BJ (cell line): ENCODE results near the gene CAMKMT. TPM values are rescaled to one million over a fixed set of nuclear protein-coding genes. Genes with fewer than 3 reads are reported as not detected.
A peak's percentile ranks its signal among the peaks of the same experiment; 100 is the strongest.

Experiments
- CTCF ChIA-PET: fragments of 350-600 bp; formaldehyde crosslinking; extraction: SDS; loops from one replicate; lab custom pipeline; 2021; ENCODE audit warnings: antibody characterized with exemption, inconsistent platforms; lab: Yijun Ruan, JAX
- POLR2A ChIA-PET: fragments of 300-600 bp; sonication (Branson Sonifier 250); formaldehyde crosslinking; extraction: SDS; loops from one replicate; lab custom pipeline; 2021; ENCODE audit warnings: antibody characterized with exemption; lab: Charles Lee
- DNase-seq: peaks from one replicate; pipeline ENCODE4 v3.0.0-alpha.2; 2011; ENCODE audit warnings: low read depth
- H3K27me3 ChIP-seq: 2 replicates; pipeline ENCODE4 v1.6.0; 2011; ENCODE audit warnings: low read length; ENCODE audit not compliant: control insufficient read depth, insufficient read depth
- H3K36me3 ChIP-seq: 2 replicates; pipeline ENCODE4 v1.5.1; 2011; ENCODE audit warnings: low read length; ENCODE audit not compliant: control insufficient read depth, insufficient read depth
- H3K4me3 ChIP-seq: 2 replicates; pipeline ENCODE4 v1.5.1; 2011; ENCODE audit warnings: low read depth, mild to moderate bottlenecking, control low read depth, low read length
- CTCF ChIP-seq: IDR thresholded peaks from 2 replicates; pipeline ENCODE4 v1.5.1; 2011; ENCODE audit warnings: low read depth, mild to moderate bottlenecking, control low read depth, inconsistent platforms, low read length, moderate library complexity; ENCODE audit not compliant: insufficient read depth
- polyA plus RNA-seq: library from polyadenylated mRNA; depleted of rRNA; stranded (reverse); fragments of >200 nt; gene quantifications from 2 replicates; pipeline ENCODE4 v1.2.3, GENCODE V29; 2011

Gene CAMKMT
- polyA plus RNA-seq, 1 experiment: 2.0 TPM

GRCh38 chr2:44388877-44389276 is 27.1 kb downstream of the CAMKMT start:
- no peaks in the 10 kb centered on the region for H3K27me3 ChIP-seq
- CTCF ChIA-PET: interaction anchor here (0.6 to 9.7 kb wide), 4 partner anchors 12 to 568 kb away, joined by 3 to 94 read pairs (median 10); no protein-coding TSS in a partner anchor
- no peak for TF ChIP-seq CTCF
- no peak overlapping the region for H3K4me3 ChIP-seq
- no peak for DNase-seq
- no peaks in the 10 kb centered on the region for H3K36me3 ChIP-seq
- POLR2A ChIA-PET: no interaction called here

- no peak for DNase-seq
- ChIA-PET POLR2A (no interaction called here), CTCF (interaction anchor here (0.6 to 9.7 kb wide), 5 partner anchors 13 to 573 kb away, joined by 3 to 94 read pairs (median 3); no protein-coding TSS in a partner anchor)
Observed at GRCh38 chr2:44389895-44390294, 28.1 kb downstream of the CAMKMT start.

GRCh38 chr2:44392338-44392943 is 30.7 kb downstream of the CAMKMT start:
- TF ChIP-seq CTCF: peak; percentile 56
- no peak overlapping the region for H3K4me3 ChIP-seq
- POLR2A ChIA-PET: no interaction called here
- H3K36me3 ChIP-seq: no peaks in the 10 kb centered on the region
- DNase-seq: no peak
- no peaks in the 10 kb centered on the region for H3K27me3 ChIP-seq
- CTCF ChIA-PET: interaction anchor here (0.6 to 9.7 kb wide), 11 partner anchors 10 to 564 kb away, joined by 3 to 94 read pairs (median 3); no protein-coding TSS in a partner anchor

More at GRCh38 chr2:44389895-44390294, 28.1 kb downstream of the CAMKMT start:
- H3K36me3 ChIP-seq: no peaks in the 10 kb centered on the region
- H3K27me3 ChIP-seq: no peaks in the 10 kb centered on the region
- no peak for TF ChIP-seq CTCF
- no peak overlapping the region for H3K4me3 ChIP-seq

GRCh38 chr2:44397447-44398175 is 35.9 kb downstream of the CAMKMT start:
- POLR2A ChIA-PET: no interaction called here
- H3K36me3 ChIP-seq: no peaks in the 10 kb centered on the region
- no peak for DNase-seq
- no peak for TF ChIP-seq CTCF
- no peaks in the 10 kb centered on the region for H3K27me3 ChIP-seq
- no peak overlapping the region for H3K4me3 ChIP-seq
- CTCF ChIA-PET: interaction anchor here (0.8 to 1.4 kb wide), 3 partner anchors 12 to 558 kb away, joined by 3 to 5 read pairs (median 3); no protein-coding TSS in a partner anchor

GRCh38 chr2:44398243-44398897 is 36.6 kb downstream of the CAMKMT start:
- DNase-seq: no peak
- Histone ChIP-seq H3K27me3 (no peaks in the 10 kb centered on the region), H3K4me3 (no peak overlapping the region), H3K36me3 (no peaks in the 10 kb centered on the region)
- ChIA-PET POLR2A (no interaction called here), CTCF (interaction anchor here (1.4 kb wide), 1 partner anchor 557 kb away, joined by 5 read pairs; no protein-coding TSS in a partner anchor)
- no peak for TF ChIP-seq CTCF
